Fibroblast of lung (primary cell): ENCODE data around the gene CXCR4. TPM values are rescaled to one million over a fixed set of nuclear protein-coding genes. Genes with fewer than 3 reads are reported as not detected.

Source experiments
- DNase-seq, 2 donors: peaks; one replicate each; pipeline versions ENCODE4 v3.0.0 to v3.0.0-alpha.2; 2010; ENCODE audit warnings: low read depth in 2 of 2
- H2AFZ ChIP-seq: 2 replicates; pipeline ENCODE4 v1.5.1; 2012; ENCODE audit warnings: low read length, control low read depth, inconsistent platforms
- H3K27ac ChIP-seq: 2 replicates; pipeline ENCODE4 v1.5.1; 2011; ENCODE audit warnings: low read length, control low read depth; ENCODE audit not compliant: insufficient read depth
- H3K27me3 ChIP-seq: 2 replicates; pipeline ENCODE4 v1.5.1; 2011; ENCODE audit warnings: mild to moderate bottlenecking, low read length; ENCODE audit not compliant: control insufficient read depth, insufficient read depth
- H3K36me3 ChIP-seq: 2 replicates; pipeline ENCODE4 v1.5.1; 2011; ENCODE audit warnings: low read length; ENCODE audit not compliant: control insufficient read depth, insufficient read depth
- H3K4me1 ChIP-seq: 2 replicates; pipeline ENCODE4 v1.5.1; 2011; ENCODE audit warnings: low read length; ENCODE audit not compliant: control insufficient read depth, insufficient read depth; ENCODE audit errors: extremely low read depth
- H3K4me2 ChIP-seq: 2 replicates; pipeline ENCODE4 v1.5.1; 2011; ENCODE audit warnings: low read length, control low read depth; ENCODE audit not compliant: insufficient read depth; ENCODE audit errors: extremely low read depth
- H3K4me3 ChIP-seq, 4 experiments: fragments of 200-600 bp in 1 of 4; sonication (generic) in 1 of 4; replicated peaks in 1 of 4; 2 replicates each; pipeline ENCODE4 v1.5.1; 2011 to 2016; ENCODE audit warnings: low read length in 4 of 4, low read depth in 3 of 4, mild to moderate bottlenecking in 3 of 4, control low read depth in 2 of 4, inconsistent platforms in 1 of 4, mixed read lengths in 1 of 4; ENCODE audit not compliant: insufficient read depth in 1 of 4; ENCODE audit errors: control extremely low read depth in 1 of 4
- H3K79me2 ChIP-seq: 2 replicates; pipeline ENCODE4 v1.5.1; 2012; ENCODE audit warnings: mild to moderate bottlenecking, low read length, inconsistent platforms; ENCODE audit not compliant: control insufficient read depth, insufficient read depth
- H3K9ac ChIP-seq: 2 replicates; pipeline ENCODE4 v1.5.1; 2011; ENCODE audit warnings: mild to moderate bottlenecking, low read length, control low read depth; ENCODE audit not compliant: insufficient read depth
- H3K9me3 ChIP-seq: 2 replicates; pipeline ENCODE4 v1.5.1; 2012; ENCODE audit warnings: low read depth, low read length; ENCODE audit not compliant: control insufficient read depth, insufficient read depth
- H4K20me1 ChIP-seq: 2 replicates; pipeline ENCODE4 v1.5.1; 2011; ENCODE audit warnings: low read length; ENCODE audit not compliant: control insufficient read depth, insufficient read depth; ENCODE audit errors: extremely low read depth
- EZH2 ChIP-seq: IDR thresholded peaks from 2 replicates; pipeline ENCODE4 v1.5.1; 2012; ENCODE audit warnings: low read length, control low read depth, mild to moderate bottlenecking; ENCODE audit errors: missing control alignments
- polyA plus RNA-seq, 2 donors: library from polyadenylated mRNA; depleted of rRNA in 1 of 2; stranded (reverse) in 1 of 2; unstranded in 1 of 2; fragments of >200 nt; gene quantifications; 2 replicates each; pipeline ENCODE4 v1.2.1, GENCODE V29; 2011 to 2012; ENCODE audit warnings: missing spikeins in 1 of 2
- total RNA-seq: library from RNA; depleted of rRNA; stranded (reverse); fragments of >200 nt; gene quantifications from 2 replicates; pipeline ENCODE4 v1.2.1, GENCODE V29; 2014
- TF ChIP-seq, protein P1 (sequence below), 2 donors: IDR thresholded peaks in 1 of 2; conservative IDR thresholded peaks in 1 of 2; 1 replicate in 1 of 2; 2 replicates in 1 of 2; pipeline ENCODE4 v1.5.1; 2011 to 2012; ENCODE audit warnings: low read length in 2 of 2, control low read depth in 1 of 2, inconsistent platforms in 1 of 2, low read depth in 1 of 2, mild to moderate bottlenecking in 1 of 2

CXCR4 gene
- total and polyA plus RNA-seq, 2 donors (not counting 1 experiment from before 2014, with no cell fraction given) = 0.03 TPM; not detected in 1

DNA sequence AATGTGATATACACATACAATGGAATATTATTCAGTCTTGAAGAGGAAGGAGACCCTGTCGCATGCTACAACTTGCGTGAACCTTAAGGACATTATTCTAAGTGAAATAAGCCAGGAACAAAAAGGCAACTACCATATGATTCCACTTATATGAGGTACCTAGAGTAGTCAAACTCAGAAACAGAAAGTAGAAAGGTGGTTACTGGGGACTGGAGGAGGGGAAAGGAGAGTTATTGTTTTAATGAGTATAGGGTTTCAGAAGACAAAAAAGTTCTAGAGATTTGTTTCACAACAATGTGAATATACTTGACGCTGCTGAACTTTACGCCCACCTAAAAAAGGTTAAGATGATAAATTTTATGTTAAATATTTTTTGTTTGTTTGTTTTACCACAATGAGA is 47.0 kb downstream of the CXCR4 start:
- no peaks in the 10 kb centered on the region for H3K36me3 ChIP-seq
- H3K4me3 ChIP-seq = no peak overlapping the region
- no peak overlapping the region for H3K4me2 ChIP-seq
- H3K27ac ChIP-seq = no peak overlapping the region
- no peak overlapping the region for H2AFZ ChIP-seq
- DNase-seq = no peak
- no peaks in the 10 kb centered on the region for H3K4me1 ChIP-seq
- H3K9me3 ChIP-seq = no peaks in the 10 kb centered on the region
- H3K9ac ChIP-seq = no peak overlapping the region
- no peaks in the 10 kb centered on the region for H3K27me3 ChIP-seq
- no peaks in the 10 kb centered on the region for H4K20me1 ChIP-seq
- no peak for TF ChIP-seq EZH2
- TF ChIP-seq, protein P1, sequence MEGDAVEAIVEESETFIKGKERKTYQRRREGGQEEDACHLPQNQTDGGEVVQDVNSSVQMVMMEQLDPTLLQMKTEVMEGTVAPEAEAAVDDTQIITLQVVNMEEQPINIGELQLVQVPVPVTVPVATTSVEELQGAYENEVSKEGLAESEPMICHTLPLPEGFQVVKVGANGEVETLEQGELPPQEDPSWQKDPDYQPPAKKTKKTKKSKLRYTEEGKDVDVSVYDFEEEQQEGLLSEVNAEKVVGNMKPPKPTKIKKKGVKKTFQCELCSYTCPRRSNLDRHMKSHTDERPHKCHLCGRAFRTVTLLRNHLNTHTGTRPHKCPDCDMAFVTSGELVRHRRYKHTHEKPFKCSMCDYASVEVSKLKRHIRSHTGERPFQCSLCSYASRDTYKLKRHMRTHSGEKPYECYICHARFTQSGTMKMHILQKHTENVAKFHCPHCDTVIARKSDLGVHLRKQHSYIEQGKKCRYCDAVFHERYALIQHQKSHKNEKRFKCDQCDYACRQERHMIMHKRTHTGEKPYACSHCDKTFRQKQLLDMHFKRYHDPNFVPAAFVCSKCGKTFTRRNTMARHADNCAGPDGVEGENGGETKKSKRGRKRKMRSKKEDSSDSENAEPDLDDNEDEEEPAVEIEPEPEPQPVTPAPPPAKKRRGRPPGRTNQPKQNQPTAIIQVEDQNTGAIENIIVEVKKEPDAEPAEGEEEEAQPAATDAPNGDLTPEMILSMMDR (conservative IDR thresholded peaks at IDR 0.05 in 1 of 2, IDR thresholded peaks at IDR 0.05 in 1 of 2; ENCODE audit: low read depth in 1 of 2, low read length in 2 of 2) = no peak
- no peaks in the 10 kb centered on the region for H3K79me2 ChIP-seq

DNA sequence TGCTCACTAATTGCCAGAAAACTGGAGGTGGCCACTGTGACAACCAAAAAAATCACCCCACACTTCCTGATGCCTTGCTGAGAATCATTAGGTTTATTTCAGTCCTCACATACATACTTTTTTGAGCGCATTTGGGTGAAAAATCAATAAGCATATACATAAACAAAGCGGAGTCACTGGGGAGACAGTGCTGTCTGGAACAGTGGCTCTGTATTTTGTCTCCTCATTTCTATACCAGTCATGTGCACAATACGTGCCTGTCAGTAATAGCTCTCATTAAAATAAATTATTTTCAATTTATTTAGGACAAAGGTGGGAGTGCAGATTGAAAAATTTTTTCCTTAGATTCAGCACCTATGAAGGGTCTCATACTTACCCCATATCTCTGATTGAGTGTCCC is 48.2 kb downstream of the CXCR4 start:
- no peak for TF ChIP-seq EZH2
- TF ChIP-seq, protein P1 (conservative IDR thresholded peaks at IDR 0.05 in 1 of 2, IDR thresholded peaks at IDR 0.05 in 1 of 2; ENCODE audit: low read depth in 1 of 2, low read length in 2 of 2) = no peak
- no peaks in the 10 kb centered on the region for H4K20me1 ChIP-seq
- no peak overlapping the region for H3K9ac ChIP-seq
- H3K27ac ChIP-seq = no peak overlapping the region
- H3K27me3 ChIP-seq = no peaks in the 10 kb centered on the region
- no peaks in the 10 kb centered on the region for H3K79me2 ChIP-seq
- no peak for DNase-seq
- no peak overlapping the region for H2AFZ ChIP-seq
- H3K4me2 ChIP-seq = no peak overlapping the region
- no peaks in the 10 kb centered on the region for H3K36me3 ChIP-seq
- H3K4me3 ChIP-seq = no peak overlapping the region
- no peaks in the 10 kb centered on the region for H3K9me3 ChIP-seq
- no peaks in the 10 kb centered on the region for H3K4me1 ChIP-seq

DNA sequence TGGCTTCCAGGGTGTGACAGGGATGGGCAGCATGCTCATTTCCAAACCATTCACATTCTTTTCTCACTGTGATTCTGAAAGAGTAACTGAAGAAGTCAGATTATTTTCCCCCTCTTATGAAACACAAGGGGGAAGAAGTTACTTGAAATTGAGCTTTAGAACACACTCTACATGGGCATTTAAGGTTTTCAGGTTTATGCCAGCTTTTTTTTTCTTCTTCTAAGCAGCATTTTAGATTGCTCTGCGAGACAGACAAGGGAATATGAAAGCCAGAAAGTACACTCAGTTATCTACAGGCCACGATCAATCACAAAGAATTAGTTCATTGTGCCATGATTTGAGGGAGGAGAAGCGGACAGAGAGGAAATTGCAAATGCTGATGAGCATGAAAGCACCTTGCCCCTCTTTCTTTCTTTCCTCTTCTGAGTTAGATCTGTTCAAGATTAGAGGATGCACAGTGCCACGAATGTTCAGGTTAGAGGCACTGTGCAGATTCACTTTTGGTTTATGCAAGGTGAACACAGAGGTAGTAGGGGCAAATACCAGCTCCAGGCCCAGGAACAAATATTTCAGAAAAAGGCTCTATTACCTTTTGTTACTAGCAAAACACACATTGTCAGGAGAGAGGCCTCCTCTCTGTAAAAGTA is 49.2 kb downstream of the CXCR4 start:
- no peaks in the 10 kb centered on the region for H3K79me2 ChIP-seq
- H4K20me1 ChIP-seq = no peaks in the 10 kb centered on the region
- no peak overlapping the region for H3K9ac ChIP-seq
- no peak overlapping the region for H3K4me2 ChIP-seq
- no peak overlapping the region for H2AFZ ChIP-seq
- H3K4me1 ChIP-seq = no peaks in the 10 kb centered on the region
- no peak for DNase-seq
- TF ChIP-seq, protein P1 (conservative IDR thresholded peaks at IDR 0.05 in 1 of 2, IDR thresholded peaks at IDR 0.05 in 1 of 2; ENCODE audit: low read depth in 1 of 2, low read length in 2 of 2) = no peak
- TF ChIP-seq EZH2 = no peak
- no peaks in the 10 kb centered on the region for H3K9me3 ChIP-seq
- H3K36me3 ChIP-seq = no peaks in the 10 kb centered on the region
- H3K4me3 ChIP-seq = no peak overlapping the region
- no peaks in the 10 kb centered on the region for H3K27me3 ChIP-seq
- H3K27ac ChIP-seq = no peak overlapping the region
